Keratinocyte (primary cell): Measurements from ENCODE around the gene TLE7. TPM values are rescaled to one million over a fixed set of nuclear protein-coding genes. Genes with fewer than 3 reads are reported as not detected.

Source experiments
- DNase-seq: peaks from one replicate; pipeline ENCODE4 v3.0.0-alpha.2; 2011; ENCODE audit warnings: low read depth, missing footprints, low spot score
- FAIRE-seq: peaks from 2 replicates; lab custom pipeline; 2011; peaks lifted over from hg19 to GRCh38; lab: Jason Lieb, UNC
- H2AFZ ChIP-seq: 2 replicates; pipeline ENCODE4 v1.6.0; 2012; ENCODE audit warnings: low read length, control low read depth, inconsistent platforms; ENCODE audit not compliant: control insufficient read depth
- H3K27ac ChIP-seq: 2 replicates; pipeline ENCODE4 v1.5.1; 2011; ENCODE audit warnings: low read length; ENCODE audit not compliant: control insufficient read depth, insufficient read depth
- H3K27me3 ChIP-seq: 3 replicates; pipeline ENCODE4 v1.6.0; 2011; ENCODE audit warnings: low read length; ENCODE audit not compliant: control insufficient read depth, insufficient read depth; ENCODE audit errors: extremely low read depth
- H3K36me3 ChIP-seq, 2 experiments: 2 replicates in 1 of 2; 3 replicates in 1 of 2; pipeline ENCODE4 v1.5.1; 2011; ENCODE audit warnings: low read length in 2 of 2, mild to moderate bottlenecking in 1 of 2; ENCODE audit not compliant: control insufficient read depth in 2 of 2, insufficient read depth in 2 of 2; ENCODE audit errors: extremely low read depth in 1 of 2
- H3K4me1 ChIP-seq: 3 replicates; pipeline ENCODE4 v1.5.1; 2011; ENCODE audit warnings: low read length; ENCODE audit not compliant: control insufficient read depth, insufficient read depth; ENCODE audit errors: extremely low read depth
- H3K4me2 ChIP-seq: 3 replicates; pipeline ENCODE4 v1.6.0; 2011; ENCODE audit warnings: low read depth, low read length; ENCODE audit not compliant: control insufficient read depth, insufficient read depth; ENCODE audit errors: extremely low read depth
- H3K4me3 ChIP-seq, 3 experiments: fragments of 200-600 bp in 1 of 3; sonication (generic) in 1 of 3; 2 replicates in 2 of 3; 3 replicates in 1 of 3; pipeline ENCODE4 v1.5.1; 2011 to 2016; ENCODE audit warnings: low read length in 3 of 3, mild to moderate bottlenecking in 3 of 3, control low read depth in 2 of 3, inconsistent platforms in 1 of 3, low read depth in 1 of 3, mixed read lengths in 1 of 3, mixed run types in 1 of 3, moderate library complexity in 1 of 3; ENCODE audit not compliant: control insufficient read depth in 2 of 3, insufficient read depth in 2 of 3; ENCODE audit errors: extremely low read depth in 1 of 3
- H3K79me2 ChIP-seq: 2 replicates; pipeline ENCODE4 v1.6.0; 2012; ENCODE audit warnings: low read length; ENCODE audit not compliant: control insufficient read depth, insufficient read depth
- H3K9ac ChIP-seq: 3 replicates; pipeline ENCODE4 v1.6.0; 2011; ENCODE audit warnings: low read length; ENCODE audit not compliant: control insufficient read depth, insufficient read depth; ENCODE audit errors: extremely low read depth
- H3K9me1 ChIP-seq: 3 replicates; pipeline ENCODE4 v1.6.0; 2011; ENCODE audit warnings: low read length; ENCODE audit not compliant: control insufficient read depth, insufficient read depth; ENCODE audit errors: extremely low read depth
- H3K9me3 ChIP-seq: 2 replicates; pipeline ENCODE4 v1.5.1; 2012; ENCODE audit warnings: low read depth, low read length; ENCODE audit not compliant: control insufficient read depth
- H4K20me1 ChIP-seq: 3 replicates; pipeline ENCODE4 v1.6.0; 2011; ENCODE audit warnings: low read length; ENCODE audit not compliant: control insufficient read depth, insufficient read depth; ENCODE audit errors: extremely low read depth
- CTCF ChIP-seq, 3 experiments: IDR thresholded peaks in 1 of 3; conservative IDR thresholded peaks in 1 of 3; optimal IDR thresholded peaks in 1 of 3; 2 replicates in 2 of 3; 3 replicates in 1 of 3; pipeline versions ENCODE3 to v1.5.1; 2011; ENCODE audit warnings: low read length in 3 of 3, mild to moderate bottlenecking in 3 of 3, moderate library complexity in 2 of 3, control low read depth in 1 of 3, inconsistent platforms in 1 of 3; ENCODE audit not compliant: insufficient read depth in 2 of 3; ENCODE audit errors: extremely low read depth in 1 of 3
- EZH2 ChIP-seq: IDR thresholded peaks from one replicate; pipeline ENCODE4 v1.6.1; 2012; ENCODE audit warnings: inconsistent platforms, mild to moderate bottlenecking, low read length, moderate library complexity
- dilution Hi-C: fragments of 300-500 bp; cut with MboI; formaldehyde crosslinking; loops from one replicate; pipeline ENCODE4 v1.7.0; 2020; ENCODE audit warnings: low sequenced_read_pairs; ENCODE audit not compliant: extremely low pct_ligation_motif_present
- polyA plus RNA-seq, 5 experiments: library from polyadenylated mRNA; depleted of rRNA in 3 of 5; stranded (reverse) in 3 of 5; stranded (forward) in 1 of 5; unstranded in 1 of 5; fragments of >200 nt; gene quantifications; 1 replicate in 1 of 5; 2 replicates in 3 of 5; 3 replicates in 1 of 5; pipeline versions ENCODE4 v1.2.1 to v1.2.3, GENCODE V29; 2011 to 2012; ENCODE audit warnings: missing spikeins in 2 of 5, low read depth in 1 of 5, low replicate concordance in 1 of 5

Gene TLE7
- polyA plus RNA-seq, 1 donor (not counting 4 experiments of a cell fraction or from before 2014, with no cell fraction given): not detected

- no peaks in the 10 kb centered on the region for H4K20me1 ChIP-seq
- H3K4me1 ChIP-seq: no peaks in the 10 kb centered on the region
- no peak overlapping the region for H2AFZ ChIP-seq
- DNase-seq (no peak), FAIRE-seq (no peak)
- no peaks in the 10 kb centered on the region for H3K9me1 ChIP-seq
- H3K27me3 ChIP-seq: no peaks in the 10 kb centered on the region
- peaks cover 7% of the 10 kb centered on the region for H3K9me3 ChIP-seq
- peak in 2 of 3 experiments; percentile 36 to 47 for TF ChIP-seq CTCF (optimal IDR thresholded peaks at IDR 0.05 in 1 of 3, IDR thresholded peaks at IDR 0.05 in 1 of 3, conservative IDR thresholded peaks at IDR 0.05 in 1 of 3; ENCODE audit: extremely low read depth in 1 of 3, insufficient read depth in 2 of 3, low read length in 3 of 3)
- no peak for TF ChIP-seq EZH2
- H3K36me3 ChIP-seq: no peaks in the 10 kb centered on the region
- H3K4me2 ChIP-seq: no peak overlapping the region
- H3K9ac ChIP-seq: no peak overlapping the region
- dilution Hi-C loops: no loop called here
- no peaks in the 10 kb centered on the region for H3K79me2 ChIP-seq
- no peak overlapping the region for H3K4me3 ChIP-seq
- H3K27ac ChIP-seq: no peak overlapping the region
Observed at GRCh38 chr16:71441348-71442050, 355 bp downstream of the TLE7 start.

GRCh38 chr16:71440669-71441347, 1.0 kb downstream of the TLE7 start:
- H3K9me3 ChIP-seq: peaks cover 4% of the 10 kb centered on the region
- H3K79me2 ChIP-seq: no peaks in the 10 kb centered on the region
- H3K9me1 ChIP-seq: no peaks in the 10 kb centered on the region
- H3K36me3 ChIP-seq: no peaks in the 10 kb centered on the region
- dilution Hi-C loops: no loop called here
- H4K20me1 ChIP-seq: no peaks in the 10 kb centered on the region
- no peak for DNase-seq
- no peak overlapping the region for H3K27ac ChIP-seq
- H3K4me1 ChIP-seq: no peaks in the 10 kb centered on the region
- H3K27me3 ChIP-seq: no peaks in the 10 kb centered on the region
- no peak overlapping the region for H3K4me3 ChIP-seq
- no peak overlapping the region for H2AFZ ChIP-seq
- TF ChIP-seq CTCF (optimal IDR thresholded peaks at IDR 0.05 in 1 of 3, IDR thresholded peaks at IDR 0.05 in 1 of 3, conservative IDR thresholded peaks at IDR 0.05 in 1 of 3; ENCODE audit: extremely low read depth in 1 of 3, insufficient read depth in 2 of 3, low read length in 3 of 3) (peak; percentile 12 to 25 (median 22)), EZH2 (no peak)
- FAIRE-seq: no peak
- no peak overlapping the region for H3K9ac ChIP-seq
- no peak overlapping the region for H3K4me2 ChIP-seq
